ENCODE measurements around the gene FAM3B. TPM values are rescaled to one million over a fixed set of nuclear protein-coding genes. Genes with fewer than 3 reads are reported as not detected.

The FAM3B gene
- total and polyA plus RNA-seq, 2 of the 4 experiments (the other 2 are of a cell fraction): not detected

GRCh38 chr21:41375875-41376274, 59.3 kb downstream of the FAM3B start:
- DNase-seq: no peak
- ChIA-PET CTCF (no interaction called here), POLR2A (ENCODE audit: unreplicated experiment) (no interaction called here)
- Histone ChIP-seq H3K9ac (ENCODE audit: low read depth, low read length) (no peak overlapping the region), H3K4me1 (ENCODE audit: control insufficient read depth, insufficient read depth, low read length) (no peaks in the 10 kb centered on the region), H3K4me2 (ENCODE audit: low read depth, low read length) (no peak overlapping the region), H2BK5ac (ENCODE audit: low read depth, low read length, poor library complexity, severe bottlenecking) (no peak overlapping the region), H2BK15ac (ENCODE audit: low read depth, low read length) (no peak overlapping the region), H3K27me3 (ENCODE audit: control insufficient read depth, insufficient read depth, low read length) (no peaks in the 10 kb centered on the region; the same call in 1 of the 2 replicates), H3K27ac (ENCODE audit: insufficient read depth, low read length) (no peak overlapping the region), H3K9me3 (ENCODE audit: control insufficient read depth, insufficient read depth, low read length) (no peaks in the 10 kb centered on the region), H3K79me1 (ENCODE audit: low read depth in 1 of 2, low read length in 2 of 2) (no peaks in the 10 kb centered on the region), H2BK120ac (ENCODE audit: low read depth, low read length) (no peak overlapping the region), H3K18ac (ENCODE audit: low read depth, low read length) (no peak overlapping the region), H2BK20ac (ENCODE audit: low read depth, low read length) (no peak overlapping the region), H4K5ac (ENCODE audit: low read depth, low read length) (no peak overlapping the region), H2AK5ac (ENCODE audit: low read depth, low read length) (no peak overlapping the region), H3K36me3 (ENCODE audit: control insufficient read depth, insufficient read depth, low read length) (no peaks in the 10 kb centered on the region), H4K91ac (ENCODE audit: insufficient read depth, low read depth, low read length) (no peak overlapping the region), H4K20me1 (ENCODE audit: insufficient read depth, low read length) (no peaks in the 10 kb centered on the region), H3K9me1 (ENCODE audit: insufficient read depth, low read length) (no peaks in the 10 kb centered on the region), H2AK9ac (replicated peaks; ENCODE audit: low read depth, low read length, poor library complexity) (no peak overlapping the region), H3K56ac (ENCODE audit: extremely low read depth, insufficient read depth, low read length) (no peak overlapping the region), H3K23ac (ENCODE audit: low read depth, low read length) (no peak overlapping the region), H3K4ac (ENCODE audit: low read depth, low read length) (no peak overlapping the region), H3K14ac (replicated peaks; ENCODE audit: low read depth, low read length) (no peak overlapping the region), H3K4me3 (ENCODE audit: insufficient read depth, low read depth, low read length) (no peak overlapping the region), H4K8ac (ENCODE audit: low read depth in 2 of 2, low read length in 2 of 2) (no peak overlapping the region), H2AFZ (replicated peaks; ENCODE audit: low read length, poor library complexity) (no peak overlapping the region)
- TF ChIP-seq MAFK (IDR thresholded peaks at IDR 0.05; ENCODE audit: low read depth, low read length) (no peak), RAD21 (IDR thresholded peaks at IDR 0.05; ENCODE audit: low read length) (no peak), CEBPB (IDR thresholded peaks at IDR 0.05; ENCODE audit: low read depth, low read length) (no peak), SMC3 (IDR thresholded peaks at IDR 0.05; ENCODE audit: low read depth, low read length) (no peak), FOS (IDR thresholded peaks at IDR 0.05; ENCODE audit: low read depth, low read length) (no peak), RFX5 (IDR thresholded peaks at IDR 0.05; ENCODE audit: low read depth, low read length) (no peak), POLR2A (IDR thresholded peaks at IDR 0.05; ENCODE audit: low read depth, low read length) (no peak), ELK1 (IDR thresholded peaks at IDR 0.05; ENCODE audit: borderline replicate concordance, low read depth, low read length) (no peak), CTCF (conservative IDR thresholded peaks at IDR 0.05; ENCODE audit: low read depth, low read length) (no peak), RCOR1 (IDR thresholded peaks at IDR 0.05; ENCODE audit: insufficient replicate concordance, low read length) (no peak), MAZ (IDR thresholded peaks at IDR 0.05; ENCODE audit: borderline replicate concordance, low read depth, low read length) (no peak), USF2 (IDR thresholded peaks at IDR 0.05; ENCODE audit: low read depth, low read length) (no peak)
- no CpG with 5 or more reads among the region's 5 CpGs for WGBS, 2 experiments (ENCODE audit: extremely low coverage in 2 of 2, insufficient read length in 1 of 2)
- no TSS peak for BruUV-seq (replicated peaks)
- in situ Hi-C loops (cut with MboI; ENCODE audit: low sequenced_read_pairs) (no loop called here), intact Hi-C loops (cut with micrococcal nuclease) (no loop called here), dilution Hi-C loops (cut with HindIII; ENCODE audit: low sequenced_read_pairs, unreplicated experiment) (no loop called here)
- no peak for ATAC-seq (ENCODE audit: low read depth)

Data from IMR-90 (cell line).